ENCODE measurements around the gene EMILIN2. TPM values are rescaled to one million over a fixed set of nuclear protein-coding genes. Genes with fewer than 3 reads are reported as not detected.

The EMILIN2 gene
- total RNA-seq, 2 experiments from 2014 or later = 0.15 to 1.4 TPM

GRCh38 chr18:2894131-2894840 lies 47.5 kb downstream of the EMILIN2 start:
- CTCF ChIA-PET (ENCODE audit: unreplicated experiment) = no interaction called here
- no TSS peak for BruUV-seq (replicated peaks)

GRCh38 chr18:2894841-2895370 lies 48.1 kb downstream of the EMILIN2 start:
- CTCF ChIA-PET (ENCODE audit: unreplicated experiment) = no interaction called here
- peaks cover 10% of the 10 kb centered on the region for H3K4me1 ChIP-seq (ENCODE audit: insufficient read depth, low read length, poor library complexity, severe bottlenecking)
- H3K79me2 ChIP-seq (ENCODE audit: insufficient read depth, low read depth, low read length) = no peaks in the 10 kb centered on the region

More at GRCh38 chr18:2894131-2894840, 47.5 kb downstream of the EMILIN2 start:
- H3K4me2 ChIP-seq (ENCODE audit: low read length) = no peak overlapping the region
- H3K79me2 ChIP-seq (ENCODE audit: insufficient read depth, low read depth, low read length) = no peaks in the 10 kb centered on the region
- intact Hi-C loops (cut with micrococcal nuclease; ENCODE audit: unreplicated experiment) = no loop called here
- no peak overlapping the region for H3K4me3 ChIP-seq (ENCODE audit: low read depth, low read length, poor library complexity, severe bottlenecking)
- no peaks in the 10 kb centered on the region for H3K9me2 ChIP-seq (ENCODE audit: insufficient read depth, low read length)
- H3K4me1 ChIP-seq (ENCODE audit: insufficient read depth, low read length, poor library complexity, severe bottlenecking) = peaks cover 10% of the 10 kb centered on the region
- no peak for TF ChIP-seq CTCF (conservative IDR thresholded peaks at IDR 0.05; ENCODE audit: low read length)
- TF ChIP-seq EZH2phosphoT487 (IDR thresholded peaks at IDR 0.05; ENCODE audit: borderline replicate concordance, low read depth, low read length) = no peak
- H3K9me3 ChIP-seq (ENCODE audit: low read length) = no peaks in the 10 kb centered on the region
- H2AFZ ChIP-seq (ENCODE audit: low read length) = no peak overlapping the region
- POLR2A ChIA-PET = interaction anchor here (0.8 to 1.9 kb wide), 4 partner anchors 9 to 114 kb away, joined by 3 to 5 read pairs (median 4); no protein-coding TSS in a partner anchor
- no peaks in the 10 kb centered on the region for H3K36me3 ChIP-seq (ENCODE audit: insufficient read depth, low read length)
- no peaks in the 10 kb centered on the region for H4K20me1 ChIP-seq (ENCODE audit: insufficient read depth, low read length)
- H3K27ac ChIP-seq (ENCODE audit: low read depth, low read length, poor library complexity, severe bottlenecking) = no peak overlapping the region
- DNase-seq (ENCODE audit: low spot score) = no peak

More at GRCh38 chr18:2894841-2895370, 48.1 kb downstream of the EMILIN2 start:
- BruUV-seq (replicated peaks) = no TSS peak
- H3K4me3 ChIP-seq (ENCODE audit: low read depth, low read length, poor library complexity, severe bottlenecking) = no peak overlapping the region
- H4K20me1 ChIP-seq (ENCODE audit: insufficient read depth, low read length) = no peaks in the 10 kb centered on the region
- H2AFZ ChIP-seq (ENCODE audit: low read length) = no peak overlapping the region
- H3K9me2 ChIP-seq (ENCODE audit: insufficient read depth, low read length) = no peaks in the 10 kb centered on the region
- no peaks in the 10 kb centered on the region for H3K9me3 ChIP-seq (ENCODE audit: low read length)
- intact Hi-C loops (cut with micrococcal nuclease; ENCODE audit: unreplicated experiment) = no loop called here
- no peak overlapping the region for H3K27ac ChIP-seq (ENCODE audit: low read depth, low read length, poor library complexity, severe bottlenecking)
- no peaks in the 10 kb centered on the region for H3K36me3 ChIP-seq (ENCODE audit: insufficient read depth, low read length)
- H3K4me2 ChIP-seq (ENCODE audit: low read length) = no peak overlapping the region
- TF ChIP-seq CTCF (conservative IDR thresholded peaks at IDR 0.05; ENCODE audit: low read length) (no peak), EZH2phosphoT487 (IDR thresholded peaks at IDR 0.05; ENCODE audit: borderline replicate concordance, low read depth, low read length) (no peak)
- DNase-seq (ENCODE audit: low spot score) = no peak
- POLR2A ChIA-PET = interaction anchor here (0.8 to 1.3 kb wide), 2 partner anchors 10 to 16 kb away, joined by 3 read pairs; no protein-coding TSS in a partner anchor
